Activated CD8-positive, alpha-beta memory T cell treated with anti-CD3 and anti-CD28 coated beads for 24 hours (primary cell): ENCODE measurements around the gene TTC39B.

ENCODE experiments used
- DNase-seq: peaks from one replicate; pipeline ENCODE4 v3.0.0-alpha.2; 2020

TTC39B gene

DNA sequence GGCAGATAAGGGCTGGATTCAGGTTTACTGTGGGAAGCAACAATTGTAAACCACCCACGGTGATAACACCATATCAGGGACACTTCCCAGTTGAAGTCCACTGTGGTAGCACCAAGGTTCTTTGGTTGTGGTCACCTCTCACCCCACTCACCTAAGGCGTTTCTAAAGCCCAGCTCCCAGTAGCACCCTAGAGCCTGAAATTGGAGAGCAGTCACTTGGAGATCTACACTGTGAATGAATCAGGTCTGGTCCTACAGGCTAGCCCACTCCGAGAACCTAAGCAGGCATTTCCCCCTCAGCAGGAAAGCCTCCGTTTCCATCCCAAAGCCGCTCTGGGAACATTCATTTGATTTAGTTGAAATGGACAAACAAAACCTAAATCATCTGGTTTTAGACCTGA is 191.3 kb downstream of the TTC39B start:
- no peak for DNase-seq

DNA sequence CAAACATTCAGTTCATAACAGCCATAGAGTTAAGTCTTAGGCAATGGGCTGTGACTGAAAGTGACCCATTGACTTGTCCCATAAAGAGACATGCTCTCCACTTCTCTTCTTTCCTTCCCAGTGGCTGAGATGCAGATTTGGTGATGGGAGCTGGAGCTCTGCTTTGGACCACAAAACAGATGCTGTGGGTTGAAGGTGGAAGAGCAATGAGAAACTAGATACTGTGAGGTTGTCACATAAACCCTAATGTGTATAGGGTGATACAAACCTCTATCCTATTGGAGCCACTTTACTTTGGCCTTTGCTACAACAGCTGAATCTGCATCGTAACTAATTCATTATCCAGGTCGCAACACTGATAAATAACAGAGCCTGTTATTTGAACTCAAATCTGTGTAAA is 192.0 kb downstream of the TTC39B start:
- DNase-seq: no peak
